ENCODE results near the gene ABHD8.

ABHD8 gene

DNA sequence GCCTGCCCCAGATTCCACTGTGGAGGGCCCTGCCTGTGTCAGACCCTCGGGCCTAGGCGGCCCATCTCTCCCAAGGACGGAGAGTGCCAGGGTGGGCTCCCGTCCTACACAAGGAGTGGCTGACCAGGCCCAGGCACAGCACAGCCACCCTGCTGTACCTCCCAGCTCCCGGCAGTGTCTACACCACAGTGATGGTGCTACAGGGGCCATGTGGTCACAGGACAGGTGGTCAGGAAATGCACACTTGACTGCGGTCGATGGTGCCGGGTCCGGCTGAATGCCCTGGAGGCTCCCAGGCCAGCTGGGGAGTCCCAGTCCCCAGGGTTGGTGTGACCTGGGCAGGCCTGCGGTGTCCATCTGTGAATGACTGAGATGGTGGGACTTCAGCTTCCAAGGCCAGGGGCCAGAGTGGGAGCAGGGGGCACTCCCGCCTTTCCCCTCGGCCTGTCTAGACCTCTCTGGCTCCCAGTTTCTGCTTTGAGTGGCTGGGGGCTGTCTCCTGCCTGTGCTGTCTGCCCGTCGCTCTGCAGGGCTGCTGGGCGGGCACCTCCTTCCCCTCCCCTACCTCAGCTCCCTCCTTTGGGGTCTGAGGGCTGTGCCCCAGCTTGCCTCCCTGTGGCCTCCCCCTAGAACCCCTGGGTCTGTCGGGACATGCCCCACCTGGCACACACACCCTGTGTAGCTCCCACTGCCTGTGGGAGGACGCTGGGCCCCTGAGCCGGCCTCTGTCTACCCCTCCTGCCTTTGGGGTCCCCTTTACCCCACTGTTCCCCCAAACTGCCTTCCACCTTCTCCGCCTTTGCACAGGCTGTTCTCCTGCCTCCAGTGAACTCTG is 18.6 kb upstream of the ABHD8 start:
- no peak for DNase-seq (ENCODE audit: low read depth)

DNA sequence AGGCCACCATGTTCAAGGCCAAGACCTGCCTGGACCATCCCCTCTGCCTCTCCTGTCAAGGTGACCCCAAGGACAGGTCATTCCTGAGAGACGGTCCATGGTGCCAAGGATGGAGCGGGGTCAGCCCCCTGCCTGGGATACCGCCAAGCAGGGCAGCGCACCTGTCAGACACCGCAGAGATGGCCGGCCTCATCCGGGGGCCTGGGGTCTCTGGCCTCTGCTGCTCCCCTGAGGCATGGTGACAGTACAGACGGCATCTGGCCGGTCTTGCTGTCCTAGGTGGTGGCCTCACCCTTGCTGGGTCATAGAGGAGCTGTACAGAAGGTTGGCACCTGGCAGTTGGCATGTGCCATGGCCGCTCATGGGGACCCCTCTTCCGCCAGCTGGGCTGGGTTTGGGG is 17.2 kb upstream of the ABHD8 start:
- no peak for DNase-seq (ENCODE audit: low read depth)

DNA sequence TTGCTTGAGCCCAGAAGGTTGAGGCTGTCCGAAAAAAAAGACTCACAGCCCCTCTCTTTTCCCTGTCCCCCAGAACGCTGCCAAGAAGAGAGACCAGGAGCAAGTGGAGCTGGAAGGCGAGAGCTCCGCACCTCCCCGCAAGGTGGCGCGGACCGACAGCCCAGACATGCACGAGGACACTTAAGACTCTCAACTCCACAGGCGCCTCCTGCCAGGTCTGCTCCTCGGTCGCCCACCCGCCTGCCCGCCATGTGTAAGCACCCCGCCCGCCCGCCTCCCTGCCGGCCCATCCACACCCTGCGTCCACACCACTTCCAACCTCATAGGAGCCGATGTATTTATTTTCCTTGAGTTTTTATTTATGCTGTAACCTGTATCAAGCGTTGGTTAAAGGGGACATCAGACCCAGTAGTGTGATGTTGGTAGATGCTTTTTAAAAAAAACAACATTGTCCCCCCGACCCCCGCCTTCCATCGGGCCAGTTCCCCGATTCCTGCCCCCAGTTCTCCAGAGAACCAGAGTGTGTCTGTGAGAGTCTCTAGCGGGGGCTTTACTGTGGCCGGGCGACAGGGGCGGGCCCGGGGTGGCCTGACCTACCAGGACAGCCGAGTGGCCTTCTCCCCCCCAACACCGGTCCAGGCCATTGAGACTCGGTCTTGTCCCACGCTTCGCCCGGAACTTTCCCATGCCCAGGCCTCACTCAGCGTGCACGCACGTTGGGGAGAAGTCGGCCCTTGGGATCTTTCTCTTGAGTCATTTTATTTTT is 16.4 kb upstream of the ABHD8 start:
- DNase-seq (ENCODE audit: low read depth): no peak

DNA sequence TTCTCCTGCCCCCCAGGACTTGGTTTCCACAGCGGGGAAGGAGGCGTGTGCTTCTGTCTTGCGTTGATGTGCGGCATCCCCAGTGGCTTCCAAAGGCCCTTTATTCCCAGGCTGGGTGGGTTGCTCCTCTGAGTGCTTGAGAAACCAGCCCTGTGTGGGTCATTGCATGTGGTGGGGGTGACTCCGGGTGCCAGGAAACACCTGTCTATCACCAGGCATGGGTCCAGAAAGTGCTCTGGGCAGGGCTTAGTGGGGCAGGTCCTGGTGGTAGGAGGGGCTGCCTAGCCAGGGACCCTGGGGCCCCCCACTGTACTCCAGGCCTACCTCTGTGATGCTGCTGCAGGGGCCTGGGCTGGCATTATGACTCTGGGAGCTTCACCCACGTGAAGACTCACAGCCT is 15.7 kb upstream of the ABHD8 start:
- DNase-seq (ENCODE audit: low read depth): no peak

DNA sequence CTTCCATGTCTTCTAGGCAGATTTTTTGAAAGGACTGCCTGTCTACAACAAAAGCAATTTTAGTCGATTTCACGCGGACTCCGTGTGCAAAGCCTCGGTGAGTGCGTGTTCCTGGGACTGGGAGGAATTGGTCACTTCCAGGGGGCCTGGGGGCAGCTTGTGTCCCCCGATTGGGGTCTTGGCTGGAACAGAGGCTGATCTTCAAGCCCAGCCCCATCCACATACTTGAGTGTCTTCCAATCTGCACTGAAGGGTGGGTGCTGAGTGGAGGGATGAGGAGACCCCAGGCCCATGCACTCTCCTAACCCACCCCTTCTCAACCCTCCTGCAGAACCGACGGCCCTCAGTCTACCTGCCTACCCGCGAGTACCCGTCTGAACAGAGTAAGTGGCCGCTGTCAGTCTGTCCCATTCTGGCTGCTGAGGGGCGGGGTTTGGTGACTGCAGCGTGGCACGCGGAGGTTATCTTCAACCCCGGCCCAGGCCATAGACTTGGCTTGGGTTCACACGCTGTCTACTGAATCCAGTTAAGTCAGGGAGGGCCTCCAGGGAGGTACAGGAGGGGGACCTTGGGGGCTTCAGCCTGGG is 10.9 kb upstream of the ABHD8 start:
- DNase-seq (ENCODE audit: low read depth): no peak

DNA sequence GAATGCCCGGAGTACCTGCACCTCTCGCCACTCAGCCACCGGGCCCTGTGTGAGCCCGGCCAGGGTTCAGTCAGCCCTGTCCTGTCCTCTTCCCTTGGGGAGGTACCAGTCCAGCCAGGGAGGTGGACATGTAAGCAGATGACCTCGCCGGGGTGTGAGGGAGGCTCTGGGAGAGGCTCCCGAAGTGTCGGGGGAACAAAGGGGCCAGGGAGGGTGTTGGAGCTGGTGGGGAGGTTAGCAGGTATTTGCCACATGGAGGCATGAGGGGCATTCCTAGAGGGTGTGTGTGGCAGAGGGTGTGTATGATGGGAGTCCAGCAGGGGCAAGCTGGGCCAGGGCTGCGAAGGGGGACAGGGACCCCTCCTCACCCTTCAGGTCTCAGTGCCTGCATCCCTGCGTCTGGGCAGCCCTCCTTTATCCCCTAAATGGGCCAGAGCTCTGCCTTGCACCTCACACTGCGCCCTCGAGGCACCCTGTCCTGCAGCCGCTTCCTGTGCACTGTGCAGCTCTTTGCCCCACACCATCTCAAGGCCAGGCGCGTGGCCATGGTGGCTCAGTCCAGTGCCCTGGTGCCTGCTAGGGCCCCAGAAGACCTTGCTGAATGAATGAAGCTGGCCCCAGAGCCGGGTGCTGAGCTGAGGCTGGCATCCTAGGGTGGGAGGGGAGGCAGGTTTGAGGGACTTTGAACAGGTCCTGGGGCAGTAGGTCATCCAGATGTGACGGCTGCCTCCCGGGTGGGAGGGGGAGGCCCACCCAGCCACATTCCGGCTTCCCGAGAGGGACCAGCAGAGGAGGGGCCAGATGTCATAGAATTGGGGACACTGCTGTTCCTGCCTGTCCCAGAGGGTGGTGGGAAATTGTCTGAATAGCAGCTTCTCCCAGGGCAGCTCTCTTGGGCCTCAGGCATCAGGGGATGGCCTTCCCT is 9.2 kb upstream of the ABHD8 start:
- DNase-seq (ENCODE audit: low read depth): no peak

DNA sequence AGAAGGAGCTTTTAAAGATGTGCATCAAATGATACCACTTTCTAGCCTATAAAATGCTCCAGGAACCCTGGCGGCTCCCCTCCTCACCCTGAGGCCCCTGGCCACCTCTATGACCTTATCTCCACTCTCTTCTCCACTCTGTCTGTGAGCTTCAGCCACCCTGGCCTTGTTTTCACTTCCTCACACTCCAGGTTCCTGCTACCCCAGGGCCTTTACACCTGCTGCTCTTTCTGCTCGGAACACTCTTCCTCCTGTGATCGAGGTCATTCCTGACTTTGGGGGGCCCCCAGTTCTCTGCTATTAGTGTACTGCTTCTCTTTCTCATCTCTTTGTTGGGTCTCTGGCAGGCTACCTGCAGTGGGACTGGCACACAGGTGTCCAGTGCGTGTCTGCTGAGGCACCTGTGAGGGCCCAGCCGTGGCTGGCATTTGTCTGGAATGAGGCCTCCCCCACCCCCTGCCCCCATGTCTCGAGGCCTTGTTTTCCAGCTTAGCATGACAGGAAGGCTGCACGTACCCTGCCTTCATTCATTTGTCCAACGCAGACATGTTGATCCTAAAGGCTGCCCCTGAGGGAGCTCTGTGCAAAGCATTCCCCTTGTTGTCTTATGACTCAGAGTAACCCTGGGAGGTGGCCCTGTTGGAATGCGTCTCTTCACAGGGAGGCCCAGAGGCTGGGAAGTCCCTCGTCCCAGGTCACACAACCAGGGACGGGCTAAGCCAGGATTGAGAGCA is 8.4 kb upstream of the ABHD8 start:
- DNase-seq (ENCODE audit: low read depth): peak; percentile 90

DNA sequence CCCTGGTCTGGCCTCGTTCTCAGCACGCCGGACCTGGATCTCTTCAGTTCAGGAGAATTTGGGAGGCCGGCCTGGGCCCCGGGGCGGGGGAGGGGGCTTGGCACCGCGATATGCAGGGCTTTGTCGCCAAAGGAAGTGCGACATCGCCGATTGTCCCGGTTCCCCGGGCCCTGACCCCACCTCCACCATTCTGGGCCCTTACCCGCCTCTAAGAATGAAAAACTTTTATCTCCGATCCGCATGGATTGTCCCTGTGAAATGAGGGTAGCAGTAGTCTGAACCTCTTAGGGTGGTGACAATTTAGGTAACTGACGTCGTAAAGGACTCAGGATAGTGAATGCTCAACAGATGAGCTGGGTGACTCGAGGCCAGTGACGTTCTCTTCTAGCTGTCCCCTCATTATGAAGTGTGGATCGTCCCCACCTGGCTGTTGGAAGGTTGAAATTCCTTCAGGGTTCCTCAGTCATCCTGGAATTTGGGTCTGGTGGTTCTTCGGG is 6.8 kb upstream of the ABHD8 start:
- no peak for DNase-seq (ENCODE audit: low read depth)

DNA sequence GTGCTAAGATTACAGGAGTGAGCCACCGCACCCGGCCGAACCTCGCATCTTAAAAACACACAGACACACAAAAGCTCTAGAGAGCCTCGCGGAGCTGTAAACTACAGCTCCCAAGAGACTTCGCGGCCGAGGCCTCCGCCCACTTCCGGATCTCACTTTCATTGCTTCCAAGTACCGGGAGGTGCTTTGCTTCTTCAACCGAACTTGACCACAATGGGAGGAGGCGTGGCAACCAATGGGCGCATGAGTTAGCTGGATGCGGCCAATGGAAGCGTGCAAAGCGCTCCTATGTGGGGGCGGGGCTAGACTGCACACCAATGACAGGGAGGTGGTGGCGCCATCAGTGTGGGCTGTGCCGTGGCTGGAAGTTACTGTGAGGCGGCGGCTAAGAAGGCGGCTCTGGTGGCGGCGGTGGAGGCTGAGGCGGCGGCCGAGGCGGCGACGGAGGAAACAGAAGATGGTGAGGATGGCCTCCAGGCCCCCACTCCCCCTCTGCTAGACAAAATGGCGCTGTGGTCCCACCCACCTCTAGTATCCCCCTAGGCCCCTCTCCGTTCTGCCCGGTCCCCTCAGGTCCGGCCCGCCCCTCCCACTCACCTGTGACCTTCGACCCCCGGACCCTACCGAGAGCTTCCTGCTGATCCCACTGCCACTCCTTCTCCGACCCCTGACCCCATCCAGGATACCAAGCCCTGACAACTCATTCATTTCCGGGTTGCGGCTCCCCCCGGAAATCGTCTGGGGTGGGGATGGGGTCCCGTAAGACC is 6.2 kb upstream of the ABHD8 start, which contains the start of gene DDA1:
TSS of gene DDA1 (plus strand) at position 366 of the 767 bp plus-strand sequence. CDS start at position 458, 92 bp downstream.
- peak; percentile 100 for DNase-seq (ENCODE audit: low read depth)

DNA sequence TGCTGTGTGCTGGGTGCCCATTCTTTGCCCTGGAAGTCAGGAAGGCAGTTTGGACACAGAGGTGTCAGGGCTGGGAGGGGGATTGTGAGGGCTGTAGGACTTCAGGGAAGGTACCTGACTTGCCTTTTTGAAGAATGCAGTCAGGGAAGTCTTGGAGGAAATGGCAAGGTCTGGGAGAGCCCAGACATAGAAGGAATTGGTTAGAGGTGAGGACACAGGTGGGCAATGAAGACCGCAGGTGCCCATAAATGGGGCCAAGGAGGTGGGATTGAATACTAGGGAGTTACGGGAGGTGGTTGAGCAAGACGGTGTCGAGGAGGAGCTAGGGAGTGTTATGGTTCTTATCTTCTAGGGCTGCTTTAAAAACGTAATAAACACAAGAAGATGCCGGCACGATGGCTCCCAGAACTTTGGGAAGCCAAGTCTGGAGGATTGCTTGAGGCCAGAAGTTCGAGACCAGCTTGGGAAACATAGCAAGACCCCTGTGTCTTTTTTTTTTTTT is 4.7 kb upstream of the ABHD8 start:
- DNase-seq (ENCODE audit: low read depth): no peak

DNA sequence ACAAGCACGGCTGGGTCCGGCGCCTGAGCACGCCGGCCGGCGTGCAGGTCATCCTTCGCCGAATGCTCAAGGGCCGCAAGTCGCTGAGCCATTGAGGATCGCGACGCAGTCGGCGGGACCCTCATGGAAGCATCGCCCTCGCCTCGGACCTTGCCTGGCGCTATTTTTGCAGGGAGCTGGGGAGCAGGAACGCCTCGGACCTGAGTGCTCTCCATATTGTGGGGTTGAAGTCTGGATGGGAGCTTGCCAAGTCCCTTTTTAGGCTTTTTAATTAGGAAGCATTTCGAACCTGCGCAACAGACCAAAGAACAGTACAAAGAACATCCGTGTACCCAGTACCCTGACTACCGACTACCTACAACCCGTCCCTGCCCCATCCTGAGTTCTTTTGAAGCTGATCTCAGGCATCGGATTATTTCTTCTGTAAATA is 3.1 kb upstream of the ABHD8 start:
- DNase-seq (ENCODE audit: low read depth): no peak

DNA sequence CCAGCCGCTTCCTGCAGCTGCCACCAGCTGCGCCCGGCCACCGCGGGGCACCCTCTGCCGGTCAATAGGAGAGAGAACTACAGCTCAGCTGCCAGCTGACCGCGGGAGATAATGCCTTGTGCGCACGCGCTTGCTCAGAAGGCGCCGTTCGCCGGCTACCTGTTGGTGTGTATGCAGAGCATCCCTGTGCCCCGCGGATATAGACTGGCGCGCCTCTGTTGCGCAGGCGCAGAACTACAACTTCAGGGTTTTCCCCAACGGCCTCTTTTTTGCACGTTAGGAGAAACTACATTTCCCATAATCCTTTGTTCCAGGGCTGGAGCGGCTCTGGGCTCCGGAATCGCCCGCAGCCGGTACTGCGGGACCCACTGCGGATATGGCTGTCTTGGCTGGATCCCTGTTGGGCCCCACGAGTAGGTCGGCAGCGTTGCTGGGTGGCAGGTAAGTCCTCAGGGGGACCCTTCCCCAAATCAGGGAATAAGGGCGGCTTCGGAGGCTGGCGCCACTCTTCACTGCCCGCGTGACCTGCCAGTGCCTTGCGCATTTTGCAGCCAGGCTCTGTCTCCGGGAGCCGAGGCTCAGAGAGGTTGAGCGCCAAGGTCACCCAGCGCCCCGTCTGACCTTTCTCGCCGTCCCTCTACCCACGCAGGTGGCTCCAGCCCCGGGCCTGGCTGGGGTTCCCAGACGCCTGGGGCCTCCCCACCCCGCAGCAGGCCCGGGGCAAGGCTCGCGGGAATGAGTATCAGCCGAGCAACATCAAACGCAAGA is 2.5 kb upstream of the ABHD8 start, which contains the start of gene MRPL34:
TSS of gene MRPL34 (plus strand) at position 356 of the 768 bp plus-strand sequence. CDS start at position 377, 21 bp downstream.
- peak; percentile 97 for DNase-seq (ENCODE audit: low read depth)

DNA sequence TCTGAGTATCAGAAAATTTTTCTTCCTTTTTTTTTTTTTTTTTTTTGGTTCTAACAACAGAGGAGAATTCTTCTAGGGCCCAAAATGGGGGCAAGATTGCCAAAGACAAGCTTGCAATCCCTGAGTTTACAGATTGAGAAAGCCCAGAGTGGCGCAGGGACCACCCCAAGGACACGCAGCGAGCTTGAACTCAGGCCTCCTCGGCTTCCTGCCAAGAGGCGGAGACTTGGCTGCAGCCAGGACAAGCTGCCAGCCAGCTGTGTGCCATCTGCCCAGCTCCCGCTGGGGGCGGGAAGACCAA is 1.9 kb upstream of the ABHD8 start:
- no peak for DNase-seq (ENCODE audit: low read depth)

DNA sequence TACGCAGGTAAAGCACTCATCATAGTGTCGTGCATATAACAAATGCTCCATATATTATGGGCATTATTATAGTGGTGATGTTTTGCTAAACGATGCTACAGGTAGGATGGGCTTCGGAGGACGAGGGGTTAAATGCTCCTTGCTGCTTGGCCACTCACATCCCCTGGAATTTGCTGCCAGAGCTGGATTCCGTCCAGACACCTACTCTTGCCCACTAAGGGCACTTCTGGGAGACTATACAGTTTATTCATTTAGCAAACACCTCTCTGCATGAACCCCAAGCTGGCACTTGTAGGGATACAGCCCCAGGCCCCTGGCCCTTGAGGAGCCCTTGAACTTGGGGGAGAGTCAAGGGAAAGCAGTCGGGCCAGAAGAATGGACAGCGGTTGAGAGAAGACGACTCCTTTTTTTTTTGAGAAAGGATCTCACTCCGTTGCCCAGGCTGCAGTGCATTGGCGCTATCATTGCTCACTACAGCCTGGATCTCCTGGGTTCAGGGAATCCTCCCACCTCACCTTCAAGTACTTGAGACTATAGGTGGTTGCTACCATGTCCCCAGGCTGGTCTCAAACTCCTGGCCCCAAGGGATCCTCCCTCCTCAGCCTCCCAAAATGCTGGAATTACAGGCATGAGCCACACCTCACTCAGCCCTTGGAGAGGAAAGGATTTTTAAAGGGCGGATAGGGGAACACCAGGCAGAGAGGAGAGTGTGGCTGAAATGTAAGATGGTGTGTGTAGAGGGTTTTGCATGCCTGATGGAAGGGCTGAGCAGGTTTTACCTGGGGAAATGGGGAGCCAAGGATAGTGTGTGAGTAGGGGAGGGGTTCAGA is 1.4 kb upstream of the ABHD8 start:
- no peak for DNase-seq (ENCODE audit: low read depth)

DNA sequence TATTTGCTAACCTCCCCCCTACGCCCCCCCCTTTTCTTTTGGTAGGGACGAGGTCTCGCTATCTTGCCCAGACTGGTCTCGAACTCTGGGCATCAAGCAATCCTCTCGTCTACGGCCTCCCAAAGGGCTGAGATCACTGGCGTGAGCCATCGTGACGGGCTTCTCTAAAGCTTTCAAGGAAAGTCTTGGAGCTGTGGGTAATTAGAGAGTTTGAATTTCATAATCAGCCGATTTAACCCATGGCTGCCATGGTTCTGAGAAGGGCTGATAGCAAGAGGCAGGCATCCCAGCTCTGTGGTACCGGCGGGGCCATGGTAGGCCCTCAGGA is 679 bp upstream of the ABHD8 start:
- DNase-seq (ENCODE audit: low read depth): no peak

DNA sequence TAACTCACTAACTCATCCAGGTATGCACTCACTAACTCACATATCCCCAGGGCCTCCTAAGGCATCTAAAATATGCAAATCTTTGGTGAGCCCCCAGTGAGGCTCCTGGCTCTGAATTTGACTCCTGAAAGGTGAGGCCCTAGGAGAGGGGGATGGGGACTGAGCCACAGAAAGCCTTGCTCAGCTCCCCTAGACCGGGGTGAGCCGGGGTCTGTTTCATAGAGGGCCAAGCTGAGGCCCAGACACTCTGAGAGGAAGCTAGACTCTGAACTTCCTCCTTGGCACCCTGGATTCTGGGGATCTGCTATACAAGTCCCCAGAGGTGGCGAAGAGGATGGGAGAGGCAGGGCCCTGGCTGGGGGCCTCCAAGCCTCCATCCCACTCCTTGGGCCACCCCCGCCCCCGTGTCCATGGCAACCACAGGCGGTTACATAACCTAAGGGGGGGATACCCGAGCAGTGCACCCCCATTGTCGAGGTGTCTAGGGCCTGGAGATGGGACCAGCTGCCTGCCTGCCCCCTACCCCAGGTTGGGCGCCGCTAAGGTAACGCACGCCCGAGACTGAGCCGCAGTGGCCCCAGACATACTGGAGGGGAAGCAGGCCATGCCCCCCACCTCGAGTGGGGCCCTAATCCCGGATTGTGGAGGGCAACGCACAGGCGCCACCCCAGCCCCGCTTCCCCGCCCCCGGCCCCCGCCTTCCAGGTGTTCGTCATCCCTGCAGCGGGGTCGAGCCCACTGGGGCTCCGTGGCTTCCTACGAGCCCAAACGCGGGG is 646 bp downstream of the ABHD8 start:
- no peak for DNase-seq (ENCODE audit: low read depth)

DNA sequence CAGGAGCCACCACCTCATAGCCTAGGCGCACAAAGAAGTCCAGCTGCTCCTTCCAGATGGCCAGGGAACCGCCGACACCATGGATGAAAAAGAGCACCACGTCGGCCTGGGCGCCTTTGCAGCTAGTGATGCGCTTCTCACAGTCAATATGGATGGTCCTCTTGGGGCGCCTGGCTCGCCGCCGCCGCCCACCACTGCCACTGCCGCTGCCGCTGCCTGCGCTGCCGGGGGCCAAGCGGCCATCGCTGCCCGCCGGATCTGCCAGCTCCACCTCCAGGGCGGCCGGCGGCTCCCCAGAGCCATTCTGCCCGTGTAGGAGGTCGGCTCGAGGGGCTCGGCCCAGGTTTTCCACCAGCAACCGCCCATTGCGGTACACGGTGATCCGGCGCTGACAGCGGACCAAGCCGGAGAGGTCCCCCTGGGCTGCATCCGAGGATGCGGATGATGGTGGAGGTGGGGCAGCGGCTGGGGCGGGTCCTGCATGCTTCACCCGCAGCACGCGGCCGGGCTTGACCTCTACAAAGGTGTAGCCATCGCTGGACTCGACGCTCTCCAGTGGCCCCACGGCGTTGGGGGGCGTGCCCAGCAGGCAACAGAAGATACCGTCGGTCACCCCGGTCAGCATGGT is 2.1 kb downstream of the ABHD8 start:
- DNase-seq (ENCODE audit: low read depth): no peak

Measured in iris pigment epithelial cell (primary cell).